T-helper 2 cell treated with Interferon-gamma antibody and Interleukin-4, amounts not matched to agents 5 μg/mL and 100 μg/mL, for 36 hours (primary cell): ENCODE results near the gene ETFBKMT.
"Not testable (repeated sequence)": the region's sequence is repeated elsewhere in the genome, so short reads cannot be mapped to it uniquely, and the experiment has no call there.

Experiments
- DNase-seq: peaks from one replicate; pipeline ENCODE4 v3.0.0; 2021; ENCODE audit warnings: low spot score
- H3K27ac Mint-ChIP-seq: one replicate; pipeline ENCODE4 v1.8.0; 2021; ENCODE audit warnings: mild to moderate bottlenecking, mixed read lengths
- H3K27me3 Mint-ChIP-seq: one replicate; pipeline ENCODE4 v1.8.0; 2021; ENCODE audit warnings: low read depth, mixed read lengths
- H3K36me3 Mint-ChIP-seq: one replicate; pipeline ENCODE4 v1.8.0; 2021; ENCODE audit warnings: low read depth, mixed read lengths
- H3K4me1 Mint-ChIP-seq: one replicate; pipeline ENCODE4 v1.8.0; 2021; ENCODE audit warnings: low read depth, mixed read lengths
- H3K4me3 Mint-ChIP-seq: one replicate; pipeline ENCODE4 v1.8.0; 2022; ENCODE audit warnings: mild to moderate bottlenecking, moderate library complexity, mixed read lengths
- H3K9me3 Mint-ChIP-seq: one replicate; pipeline ENCODE4 v1.8.0; 2021; ENCODE audit warnings: mixed read lengths

Gene ETFBKMT

DNA sequence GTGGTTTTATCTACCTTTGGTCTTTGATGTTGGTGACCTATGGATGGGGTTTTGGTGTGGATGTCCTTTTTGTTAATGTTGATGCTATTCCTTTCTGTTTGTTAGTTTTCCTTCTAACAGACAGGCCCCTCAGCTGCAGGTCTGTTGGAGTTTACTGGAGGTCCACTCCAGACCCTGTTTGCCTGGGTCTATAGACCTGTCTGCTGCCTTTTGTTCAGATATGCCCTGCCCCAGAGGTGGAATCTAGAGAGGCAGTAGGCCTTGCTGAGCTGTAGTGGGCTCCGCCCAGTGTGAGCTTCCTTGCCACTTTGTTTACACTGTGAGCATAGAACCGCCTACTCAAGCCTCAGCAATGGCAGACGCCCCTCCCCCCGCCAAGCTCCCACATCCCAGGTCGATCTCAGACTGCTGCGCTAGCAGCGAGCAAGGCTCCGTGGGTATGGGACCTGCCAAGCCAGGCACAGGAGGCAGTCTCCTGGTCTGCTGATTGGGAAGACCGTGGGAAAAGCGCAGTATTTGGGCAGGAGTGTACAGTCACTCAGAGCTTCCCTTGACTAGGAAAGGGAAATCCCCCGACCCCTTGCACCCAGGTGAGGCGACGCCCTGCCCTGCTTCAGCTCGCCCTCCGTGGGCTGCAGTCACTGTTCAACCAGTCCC lies 59.2 kb downstream of the ETFBKMT start:
- H3K27me3 Mint-ChIP-seq, DNase-seq: not testable (repeated sequence)

DNA sequence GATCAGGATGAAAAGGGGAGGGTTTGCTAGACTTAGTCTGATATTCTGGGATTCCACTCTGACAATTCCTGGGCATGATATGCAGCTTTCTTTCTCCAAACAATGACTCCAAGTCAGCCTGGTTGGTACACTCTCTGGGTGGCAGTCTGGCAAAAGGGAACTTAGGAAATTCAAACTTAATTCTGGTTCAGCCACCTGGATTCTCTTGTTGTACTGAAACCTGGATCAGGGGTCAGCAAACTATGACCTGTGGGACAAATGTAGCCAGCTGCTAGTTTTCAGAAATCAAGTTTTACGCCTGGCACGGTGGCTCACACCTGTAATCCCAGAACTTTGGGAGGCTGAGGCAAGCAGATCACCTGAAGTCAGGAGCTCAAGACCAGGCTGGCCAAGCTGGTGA lies 63.1 kb downstream of the ETFBKMT start:
- peaks cover 10% of the 10 kb centered on the region for H3K9me3 Mint-ChIP-seq
- no peak overlapping the region for H3K27ac Mint-ChIP-seq
- peaks cover 31% of the 10 kb centered on the region for H3K36me3 Mint-ChIP-seq
- H3K4me3 Mint-ChIP-seq, result no peak overlapping the region
- peaks cover 17% of the 10 kb centered on the region for H3K4me1 Mint-ChIP-seq
- no peaks in the 10 kb centered on the region for H3K27me3 Mint-ChIP-seq
- DNase-seq, result no peak

More for the DNA sequence above, 59.2 kb downstream of the ETFBKMT start:
- Mint-ChIP-seq H3K36me3 (peaks cover 27% of the 10 kb centered on the region), H3K4me1 (peaks cover 11% of the 10 kb centered on the region), H3K9me3 (peaks cover 20% of the 10 kb centered on the region)
- not testable (repeated sequence) for H3K4me3 Mint-ChIP-seq, H3K27ac Mint-ChIP-seq
